GM12878 (cell line): Measurements from ENCODE around the gene SPAG6. TPM values are rescaled to one million over a fixed set of nuclear protein-coding genes. Genes with fewer than 3 reads are reported as not detected.

Experiments
- E2F4 ChIP-seq: IDR thresholded peaks from 2 replicates; pipeline ENCODE4 v1.6.1; 2012; ENCODE audit warnings: low read depth, low read length, improper control_type of control experiment
- EGR1 ChIP-seq, 2 experiments: IDR thresholded peaks; 1 replicate in 1 of 2; 2 replicates in 1 of 2; pipeline ENCODE4 v1.6.1; 2011 to 2012; ENCODE audit warnings: low read depth in 2 of 2, low read length in 2 of 2, borderline replicate concordance in 1 of 2, mild to moderate bottlenecking in 1 of 2, moderate library complexity in 1 of 2
- LARP7 ChIP-seq: fragments of 450-650 bp; IDR thresholded peaks from 2 replicates; pipeline ENCODE4 v1.6.1; 2017; ENCODE audit warnings: mild to moderate bottlenecking
- MYB ChIP-seq: fragments of 150-350 bp; IDR thresholded peaks from 2 replicates; pipeline ENCODE4 v1.6.1; 2014; ENCODE audit warnings: mild to moderate bottlenecking, low read depth, low read length, borderline replicate concordance
- NFIC ChIP-seq: IDR thresholded peaks from 2 replicates; pipeline ENCODE4 v1.6.1; 2012; ENCODE audit warnings: low read depth, mild to moderate bottlenecking, inconsistent platforms, low read length, moderate library complexity
- NR2F1 ChIP-seq: fragments of 450-650 bp; conservative IDR thresholded peaks from 2 replicates; pipeline ENCODE4 v1.6.1; 2017; ENCODE audit warnings: mild to moderate bottlenecking
- PAX8 ChIP-seq: fragments of 450-650 bp; IDR thresholded peaks from 2 replicates; pipeline ENCODE4 v1.6.1; 2017; ENCODE audit warnings: mild to moderate bottlenecking, moderate library complexity
- RB1 ChIP-seq: fragments of 450-650 bp; formaldehyde crosslinking; IDR thresholded peaks from 2 replicates; pipeline ENCODE4 v1.6.1; 2017; ENCODE audit warnings: mild to moderate bottlenecking, borderline replicate concordance
- RELA ChIP-seq: fragments of 450-650 bp; IDR thresholded peaks from 2 replicates; pipeline ENCODE4 v1.8.0; 2014; ENCODE audit warnings: borderline replicate concordance; ENCODE audit not compliant: partially characterized antibody
- SMAD5 ChIP-seq: IDR thresholded peaks from 2 replicates; pipeline ENCODE4 v1.6.1; 2016; ENCODE audit warnings: antibody characterized with exemption, low read depth
- TCF7 ChIP-seq: IDR thresholded peaks from 2 replicates; pipeline ENCODE4 v1.6.1; 2014; ENCODE audit warnings: antibody characterized with exemption, borderline replicate concordance
- YY1 ChIP-seq: IDR thresholded peaks from 2 replicates; pipeline ENCODE4 v1.6.1; 2011; ENCODE audit warnings: low read depth, mild to moderate bottlenecking, low read length
- ZNF207 ChIP-seq: fragments of 450-650 bp; IDR thresholded peaks from 2 replicates; pipeline ENCODE4 v1.6.1; 2014; ENCODE audit warnings: antibody characterized with exemption, mild to moderate bottlenecking, borderline replicate concordance
- ZNF24 ChIP-seq: fragments of 450-650 bp; IDR thresholded peaks from 2 replicates; pipeline ENCODE4 v1.6.1; 2017; ENCODE audit warnings: antibody characterized with exemption, mild to moderate bottlenecking
- ZSCAN29 ChIP-seq: fragments of 450-650 bp; IDR thresholded peaks from 2 replicates; pipeline ENCODE4 v1.6.1; 2017; ENCODE audit warnings: mild to moderate bottlenecking, moderate library complexity
- polyA plus RNA-seq, 11 experiments: library from polyadenylated mRNA; depleted of rRNA in 4 of 11; unstranded in 6 of 11; stranded (reverse) in 5 of 11; fragments of >200 nt; fragmentation: Nextera tagmentation in 4 of 11; fragmentation: Illumina TruSeq in 1 of 11; extraction: Ambion mirVana in 4 of 11; extraction: Trizol in 1 of 11; gene quantifications; 1 replicate in 1 of 11; 2 replicates in 10 of 11; pipeline versions ENCODE4 v1.2.1 to v1.2.3, GENCODE V29; 2011 to 2016; ENCODE audit warnings: inconsistent platforms in 2 of 11, missing spikeins in 2 of 11, low read depth in 1 of 11
- total RNA-seq, 4 experiments: library from RNA; depleted of rRNA in 3 of 4; stranded (reverse); fragments of >200 nt in 3 of 4; fragmentation: Illumina TruSeq in 1 of 4; extraction: Trizol in 1 of 4; gene quantifications; 2 replicates each; pipeline versions ENCODE4 v1.2.1 to v1.2.3, GENCODE V29; 2013 to 2021
- TF ChIP-seq, protein P1 (sequence below): IDR thresholded peaks from 2 replicates; pipeline ENCODE4 v1.6.1; 2011; ENCODE audit warnings: low read depth, mild to moderate bottlenecking, low read length, moderate library complexity, borderline replicate concordance; ENCODE audit errors: extremely low read depth
- TF ChIP-seq, protein P2 (sequence below): fragments of 450-650 bp; formaldehyde crosslinking; IDR thresholded peaks from 2 replicates; pipeline ENCODE4 v1.4.0; 2022; ENCODE audit warnings: mild to moderate bottlenecking, moderate library complexity

The SPAG6 gene
- total and polyA plus RNA-seq, 10 of the 15 experiments (the other 5 are each of a cell fraction or from before 2014, with no cell fraction given), result 0.13 to 0.99 (median 0.40) TPM; not detected in 1

GRCh38 chr10:22436893-22437619, 91.8 kb downstream of the SPAG6 start (continued):
- TF ChIP-seq MYB (no peak), NR2F1 (peak; percentile 97), ZNF207 (no peak), E2F4 (no peak), TCF7 (0 out of 2 replicates have a peak, but pooled peaks have one; percentile 15), RB1 (no peak; the same call in 1 of the 2 replicates), PAX8 (no peak), YY1 (peak; percentile 72; the same call in 1 of the 2 replicates), LARP7 (0 out of 2 replicates have a peak, but pooled peaks have one; percentile 20), RELA (no peak), ZNF24 (peak; percentile 23; the same call in 1 of the 2 replicates), NFIC (no peak), EGR1 (IDR thresholded peaks at IDR 0.05; ENCODE audit: borderline replicate concordance in 1 of 2, low read depth in 2 of 2, low read length in 2 of 2) (peak in 1 of 2 experiments; percentile 29; a peak in 2 of 3 replicates), SMAD5 (peak; percentile 87), ZSCAN29 (no peak)
- TF ChIP-seq, protein P1, sequence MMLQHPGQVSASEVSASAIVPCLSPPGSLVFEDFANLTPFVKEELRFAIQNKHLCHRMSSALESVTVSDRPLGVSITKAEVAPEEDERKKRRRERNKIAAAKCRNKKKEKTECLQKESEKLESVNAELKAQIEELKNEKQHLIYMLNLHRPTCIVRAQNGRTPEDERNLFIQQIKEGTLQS, result no peak
- TF ChIP-seq, protein P2, sequence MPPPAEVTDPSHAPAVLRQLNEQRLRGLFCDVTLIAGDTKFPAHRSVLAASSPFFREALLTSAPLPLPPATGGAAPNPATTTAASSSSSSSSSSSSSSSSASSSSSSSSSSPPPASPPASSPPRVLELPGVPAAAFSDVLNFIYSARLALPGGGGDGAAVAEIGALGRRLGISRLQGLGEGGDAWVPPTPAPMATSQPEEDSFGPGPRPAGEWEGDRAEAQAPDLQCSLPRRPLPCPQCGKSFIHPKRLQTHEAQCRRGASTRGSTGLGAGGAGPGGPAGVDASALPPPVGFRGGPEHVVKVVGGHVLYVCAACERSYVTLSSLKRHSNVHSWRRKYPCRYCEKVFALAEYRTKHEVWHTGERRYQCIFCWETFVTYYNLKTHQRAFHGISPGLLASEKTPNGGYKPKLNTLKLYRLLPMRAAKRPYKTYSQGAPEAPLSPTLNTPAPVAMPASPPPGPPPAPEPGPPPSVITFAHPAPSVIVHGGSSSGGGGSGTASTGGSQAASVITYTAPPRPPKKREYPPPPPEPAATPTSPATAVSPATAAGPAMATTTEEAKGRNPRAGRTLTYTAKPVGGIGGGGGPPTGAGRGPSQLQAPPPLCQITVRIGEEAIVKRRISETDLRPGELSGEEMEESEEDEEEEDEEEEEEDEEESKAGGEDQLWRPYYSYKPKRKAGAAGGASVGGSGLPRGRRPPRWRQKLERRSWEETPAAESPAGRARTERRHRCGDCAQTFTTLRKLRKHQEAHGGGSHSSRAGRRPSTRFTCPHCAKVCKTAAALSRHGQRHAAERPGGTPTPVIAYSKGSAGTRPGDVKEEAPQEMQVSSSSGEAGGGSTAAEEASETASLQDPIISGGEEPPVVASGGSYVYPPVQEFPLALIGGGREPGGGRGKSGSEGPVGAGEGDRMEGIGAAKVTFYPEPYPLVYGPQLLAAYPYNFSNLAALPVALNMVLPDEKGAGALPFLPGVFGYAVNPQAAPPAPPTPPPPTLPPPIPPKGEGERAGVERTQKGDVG (CRISPR knock-in tag), result no peak
